Gastrocnemius medialis (tissue), 4 donors: ENCODE results near the gene ARHGAP8. TPM values are rescaled to one million over a fixed set of nuclear protein-coding genes. Genes with fewer than 3 reads are reported as not detected.
"Not testable (repeated sequence)": the region's sequence is repeated elsewhere in the genome, so short reads cannot be mapped to it uniquely, and the experiment has no call there.

Experiments used
- ATAC-seq, 2 donors: fragments of 150-250 bp; one replicate each; pipeline ENCODE4 v1.9.1; 2016
- DNase-seq, 2 donors: peaks; one replicate each; pipeline ENCODE4 v3.0.0-alpha.2; 2019
- H3K27ac ChIP-seq, 4 donors: fragments of 200-600 bp; sonication (generic); 1 replicate in 1 of 4; 2 replicates in 3 of 4; pipeline ENCODE4 v1.5.1; 2016 to 2018; ENCODE audit warnings: mild to moderate bottlenecking in 2 of 4, moderate library complexity in 1 of 4
- H3K27me3 ChIP-seq, 3 donors: fragments of 200-600 bp; sonication (generic) in 2 of 3; 1 replicate in 1 of 3; 2 replicates in 2 of 3; pipeline versions ENCODE4 v1.5.1 to v1.6.0; 2016 to 2019; ENCODE audit warnings: mild to moderate bottlenecking in 1 of 3, moderate library complexity in 1 of 3
- H3K36me3 ChIP-seq, 2 donors: fragments of 200-600 bp; sonication (generic) in 1 of 2; one replicate each; pipeline ENCODE4 v1.5.1; 2017 to 2018
- H3K4me1 ChIP-seq, 2 donors: fragments of 200-600 bp; sonication (generic) in 1 of 2; one replicate each; pipeline ENCODE4 v1.5.1; 2016 to 2017; ENCODE audit warnings: mild to moderate bottlenecking in 2 of 2
- H3K4me3 ChIP-seq, 4 donors: fragments of 200-600 bp; sonication (generic) in 3 of 4; 1 replicate in 1 of 4; 2 replicates in 3 of 4; pipeline ENCODE4 v1.5.1; 2016 to 2019; ENCODE audit warnings: mild to moderate bottlenecking in 2 of 4
- H3K9me3 ChIP-seq, 3 donors: fragments of 200-600 bp; sonication (generic) in 2 of 3; 1 replicate in 1 of 3; 2 replicates in 2 of 3; pipeline ENCODE4 v1.5.1; 2016 to 2019
- POLR2A ChIP-seq, 2 donors: fragments of 450-650 bp; IDR thresholded peaks; one replicate each; pipeline ENCODE4 v1.6.1; 2017; ENCODE audit warnings: antibody characterized with exemption in 2 of 2, mild to moderate bottlenecking in 2 of 2, moderate library complexity in 2 of 2
- in situ Hi-C, 4 donors: fragments of 200-750 bp; cut with MboI; loops; one replicate each; pipeline versions ENCODE4 v1.15.0 to v1.8.0; 2017; ENCODE audit warnings: low sequenced_read_pairs in 4 of 4
- intact Hi-C: fragments of 100-400 bp; cut with DNase I; formaldehyde crosslinking; loops from one replicate; pipeline ENCODE4 v1.15.1; 2023; ENCODE audit warnings: low total_unique reads
- total RNA-seq, 4 donors: library from RNA; depleted of rRNA; stranded (reverse); fragments of >200 nt; gene quantifications; one replicate each; pipeline versions ENCODE4 v1.1.0 to v1.2.3, GENCODE V29; 2016
- TF ChIP-seq, protein P1 (sequence below), 5 experiments: fragments of 450-650 bp in 3 of 5; fragments of 200-600 bp in 2 of 5; sonication (generic) in 2 of 5; IDR thresholded peaks in 4 of 5; conservative IDR thresholded peaks in 1 of 5; 1 replicate in 4 of 5; 2 replicates in 1 of 5; pipeline ENCODE4 v1.5.1; 2016 to 2019; ENCODE audit warnings: antibody characterized with exemption in 5 of 5, mild to moderate bottlenecking in 3 of 5, moderate library complexity in 3 of 5

Gene ARHGAP8
- total RNA-seq, 4 donors from 2014 or later: not detected

DNA sequence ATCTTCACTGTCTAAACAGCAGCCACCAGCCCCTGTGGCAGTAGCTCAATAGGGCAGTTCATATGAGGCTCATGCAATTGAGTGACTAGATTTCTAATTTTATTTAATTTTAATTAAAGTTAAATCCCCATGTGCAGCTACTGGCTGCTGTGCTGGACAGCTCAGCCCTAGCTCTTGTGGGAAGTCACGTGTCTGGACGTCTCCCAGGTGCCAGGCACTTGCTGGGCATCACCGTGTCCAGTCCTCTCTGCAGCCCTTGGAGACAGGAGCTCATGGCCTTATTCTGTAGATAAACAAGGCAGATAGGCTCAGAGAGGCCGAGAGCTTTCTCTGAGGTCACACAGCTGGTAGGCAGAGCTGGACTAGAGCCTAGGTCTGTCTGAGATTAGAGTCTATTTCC is 95.0 kb downstream of the ARHGAP8 start:
- Histone ChIP-seq H3K4me3 (no peak overlapping the region), H3K4me1 (no peaks in the 10 kb centered on the region), H3K36me3 (no peaks in the 10 kb centered on the region), H3K9me3 (no peaks in the 10 kb centered on the region), H3K27ac (no peak overlapping the region), H3K27me3 (no peaks in the 10 kb centered on the region)
- in situ Hi-C loops: no loop called here
- DNase-seq (no peak), ATAC-seq (no peak)
- intact Hi-C loops: no loop called here
- TF ChIP-seq, protein P1, sequence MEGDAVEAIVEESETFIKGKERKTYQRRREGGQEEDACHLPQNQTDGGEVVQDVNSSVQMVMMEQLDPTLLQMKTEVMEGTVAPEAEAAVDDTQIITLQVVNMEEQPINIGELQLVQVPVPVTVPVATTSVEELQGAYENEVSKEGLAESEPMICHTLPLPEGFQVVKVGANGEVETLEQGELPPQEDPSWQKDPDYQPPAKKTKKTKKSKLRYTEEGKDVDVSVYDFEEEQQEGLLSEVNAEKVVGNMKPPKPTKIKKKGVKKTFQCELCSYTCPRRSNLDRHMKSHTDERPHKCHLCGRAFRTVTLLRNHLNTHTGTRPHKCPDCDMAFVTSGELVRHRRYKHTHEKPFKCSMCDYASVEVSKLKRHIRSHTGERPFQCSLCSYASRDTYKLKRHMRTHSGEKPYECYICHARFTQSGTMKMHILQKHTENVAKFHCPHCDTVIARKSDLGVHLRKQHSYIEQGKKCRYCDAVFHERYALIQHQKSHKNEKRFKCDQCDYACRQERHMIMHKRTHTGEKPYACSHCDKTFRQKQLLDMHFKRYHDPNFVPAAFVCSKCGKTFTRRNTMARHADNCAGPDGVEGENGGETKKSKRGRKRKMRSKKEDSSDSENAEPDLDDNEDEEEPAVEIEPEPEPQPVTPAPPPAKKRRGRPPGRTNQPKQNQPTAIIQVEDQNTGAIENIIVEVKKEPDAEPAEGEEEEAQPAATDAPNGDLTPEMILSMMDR (IDR thresholded peaks at IDR 0.05 in 4 of 5, conservative IDR thresholded peaks at IDR 0.05 in 1 of 5): no peak
- no peak for TF ChIP-seq POLR2A (IDR thresholded peaks at IDR 0.05)

DNA sequence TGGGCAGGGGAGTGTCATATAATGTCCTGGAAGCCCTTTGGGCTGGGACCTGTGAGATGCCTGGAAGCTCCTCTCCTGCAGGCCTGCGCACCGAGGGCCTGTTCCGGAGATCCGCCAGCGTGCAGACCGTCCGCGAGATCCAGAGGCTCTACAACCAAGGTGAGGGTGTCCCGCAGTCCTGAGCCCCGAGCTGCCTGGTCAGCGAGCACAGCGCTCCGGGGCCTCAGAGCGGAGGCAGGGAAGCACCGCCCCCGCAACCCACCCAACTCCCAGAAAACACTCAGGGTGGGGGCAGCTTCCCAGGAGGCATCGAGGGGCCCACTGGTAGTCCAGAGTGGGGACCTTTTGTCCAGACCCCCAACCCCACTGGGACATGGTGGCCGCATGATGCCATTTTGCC is 95.5 kb downstream of the ARHGAP8 start:
- H3K4me1 ChIP-seq: no peaks in the 10 kb centered on the region
- H3K27ac ChIP-seq: no peak overlapping the region
- H3K27me3 ChIP-seq: no peaks in the 10 kb centered on the region
- TF ChIP-seq, protein P1 (IDR thresholded peaks at IDR 0.05 in 4 of 5, conservative IDR thresholded peaks at IDR 0.05 in 1 of 5): no peak
- TF ChIP-seq POLR2A (IDR thresholded peaks at IDR 0.05): no peak
- DNase-seq: no peak
- no peaks in the 10 kb centered on the region for H3K36me3 ChIP-seq
- in situ Hi-C loops: no loop called here
- no peaks in the 10 kb centered on the region for H3K9me3 ChIP-seq
- ATAC-seq: no peak
- H3K4me3 ChIP-seq: no peak overlapping the region
- intact Hi-C loops: no loop called here

DNA sequence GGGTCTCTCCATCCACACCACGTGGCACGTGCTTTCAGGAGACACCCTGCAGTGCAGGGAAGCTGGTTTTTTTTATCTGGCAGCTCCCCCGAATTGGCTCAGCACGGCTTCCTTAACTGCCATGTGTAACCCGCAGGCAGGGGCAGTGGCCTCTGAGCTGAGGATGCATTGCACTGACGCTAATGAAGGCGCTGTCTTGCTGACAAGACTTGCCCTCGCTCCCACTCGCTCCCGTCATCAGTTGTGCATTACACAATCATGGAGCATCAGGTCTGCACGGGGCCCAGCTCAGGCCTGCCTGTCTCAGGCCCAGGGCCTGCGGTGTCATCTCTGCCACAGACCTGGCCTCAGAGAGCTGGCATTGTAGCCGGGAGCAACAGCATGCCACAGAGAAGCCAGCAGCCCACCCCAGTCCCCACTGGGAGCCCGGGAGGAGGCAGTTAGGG is 95.9 kb downstream of the ARHGAP8 start:
- intact Hi-C loops (no loop called here), in situ Hi-C loops (no loop called here)
- no peak for ATAC-seq
- no peak overlapping the region for H3K4me3 ChIP-seq
- no peaks in the 10 kb centered on the region for H3K27me3 ChIP-seq
- no peaks in the 10 kb centered on the region for H3K9me3 ChIP-seq
- H3K4me1 ChIP-seq: no peaks in the 10 kb centered on the region
- H3K27ac ChIP-seq: no peak overlapping the region
- TF ChIP-seq, protein P1 (IDR thresholded peaks at IDR 0.05 in 4 of 5, conservative IDR thresholded peaks at IDR 0.05 in 1 of 5): no peak
- no peak for TF ChIP-seq POLR2A (IDR thresholded peaks at IDR 0.05)
- DNase-seq: no peak
- no peaks in the 10 kb centered on the region for H3K36me3 ChIP-seq

DNA sequence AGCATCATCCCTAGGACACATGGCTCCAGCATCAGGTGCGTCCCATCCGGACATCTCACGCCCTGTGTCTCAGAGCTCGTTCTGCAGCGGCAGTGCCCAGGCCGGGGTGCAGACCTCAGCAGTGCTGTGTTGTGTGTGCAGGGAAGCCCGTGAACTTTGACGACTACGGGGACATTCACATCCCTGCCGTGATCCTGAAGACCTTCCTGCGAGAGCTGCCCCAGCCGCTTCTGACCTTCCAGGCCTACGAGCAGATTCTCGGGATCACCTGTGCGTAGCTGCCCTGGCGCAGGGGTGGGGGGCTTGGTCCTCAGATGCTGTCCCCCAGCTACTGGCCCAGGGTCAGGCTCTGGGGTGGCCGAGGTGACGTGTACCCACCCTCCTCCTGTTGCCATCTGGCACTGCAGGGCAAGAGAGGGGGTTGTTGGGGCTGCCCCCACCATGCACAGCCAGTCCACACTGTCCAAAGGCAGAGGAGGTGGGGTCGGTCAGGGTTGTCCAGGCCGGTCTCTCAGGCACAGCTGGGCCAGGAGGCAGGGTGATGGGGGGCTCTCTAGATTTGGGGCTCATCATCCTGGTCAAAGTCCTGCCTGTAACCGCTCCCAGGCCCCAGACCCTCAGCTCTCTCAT is 96.5 kb downstream of the ARHGAP8 start:
- H3K27me3 ChIP-seq: no peaks in the 10 kb centered on the region
- H3K4me1 ChIP-seq: no peaks in the 10 kb centered on the region
- TF ChIP-seq POLR2A (IDR thresholded peaks at IDR 0.05): no peak
- TF ChIP-seq, protein P1 (IDR thresholded peaks at IDR 0.05 in 4 of 5, conservative IDR thresholded peaks at IDR 0.05 in 1 of 5): no peak
- ATAC-seq: no peak
- H3K27ac ChIP-seq: no peak overlapping the region
- no peak overlapping the region for H3K4me3 ChIP-seq
- intact Hi-C loops (no loop called here), in situ Hi-C loops (no loop called here)
- no peaks in the 10 kb centered on the region for H3K9me3 ChIP-seq
- no peaks in the 10 kb centered on the region for H3K36me3 ChIP-seq
- no peak for DNase-seq

DNA sequence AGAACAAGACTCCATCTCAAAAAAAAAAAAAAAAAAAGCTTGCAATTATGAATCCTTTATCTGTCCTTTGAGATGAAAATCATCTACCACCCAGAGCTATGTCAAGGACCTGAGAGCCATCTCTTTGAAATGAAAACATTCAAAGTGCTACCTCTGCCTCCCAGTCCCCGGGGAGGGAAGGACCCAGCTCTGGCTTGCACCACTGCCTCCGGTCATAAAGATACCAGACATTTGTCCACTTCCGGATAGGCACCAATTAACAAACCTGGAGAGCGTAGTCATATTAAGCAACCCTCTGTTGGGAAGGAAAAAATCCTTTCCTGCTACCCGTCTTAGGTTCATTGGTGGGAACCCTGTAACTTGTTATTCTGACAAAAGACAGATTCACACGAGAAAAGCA is 98.6 kb downstream of the ARHGAP8 start:
- in situ Hi-C loops (no loop called here), intact Hi-C loops (no loop called here)
- H3K36me3 ChIP-seq: no peaks in the 10 kb centered on the region
- TF ChIP-seq POLR2A (IDR thresholded peaks at IDR 0.05): no peak
- TF ChIP-seq, protein P1 (IDR thresholded peaks at IDR 0.05 in 4 of 5, conservative IDR thresholded peaks at IDR 0.05 in 1 of 5): no peak
- H3K4me3 ChIP-seq: no peak overlapping the region
- DNase-seq: no peak
- H3K27ac ChIP-seq: no peak overlapping the region
- H3K4me1 ChIP-seq: no peaks in the 10 kb centered on the region
- ATAC-seq: no peak
- H3K27me3 ChIP-seq: no peaks in the 10 kb centered on the region
- H3K9me3 ChIP-seq: no peaks in the 10 kb centered on the region

DNA sequence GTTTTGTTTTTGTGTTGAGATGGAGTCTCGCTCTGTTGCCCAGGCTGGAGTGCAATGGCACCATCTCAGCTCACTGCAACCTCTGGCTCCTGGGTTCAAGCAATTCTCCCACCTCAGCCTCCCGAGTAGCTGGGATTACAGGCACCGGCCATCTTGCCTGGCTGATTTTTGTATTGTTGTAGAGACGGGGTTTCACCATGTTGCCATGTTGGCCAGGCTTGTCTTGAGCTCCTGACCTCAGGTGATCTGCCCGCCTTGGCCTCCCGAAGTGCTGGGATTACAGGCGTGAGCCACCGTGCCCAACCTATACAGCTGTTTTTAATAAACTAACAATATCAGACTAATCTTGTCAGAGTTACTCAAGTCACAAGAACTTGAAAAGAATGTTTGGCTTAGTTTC is 102.3 kb downstream of the ARHGAP8 start:
- H3K4me3 ChIP-seq, H3K9me3 ChIP-seq, H3K4me1 ChIP-seq, intact Hi-C loops, H3K27me3 ChIP-seq, H3K36me3 ChIP-seq, H3K27ac ChIP-seq, DNase-seq, in situ Hi-C loops, ATAC-seq: not testable (repeated sequence)
